ENCODE data around the gene HOXD10.
A peak's percentile ranks its signal among the peaks of the same experiment; 100 is the strongest.

HOXD10 gene

GRCh38 chr2:176115883-176116813 lies at the start of gene HOXD10:
TSS of gene HOXD10 (plus strand) at chr2:176116778. CDS start at chr2:176116834, 56 bp downstream.
- Histone ChIP-seq H3K4me3 (ENCODE audit: low read depth in 1 of 2, low read length in 2 of 2) (no peak within 1 kb of the TSS), H3K27me3 (ENCODE audit: low read depth, low read length) (peaks cover 93% of the 10 kb centered on the region), H3K9me3 (ENCODE audit: control insufficient read depth in 1 of 2, low read length in 2 of 2) (peaks cover 0 to 2% of the 10 kb centered on the region in 2 donors), H3K36me3 (ENCODE audit: control insufficient read depth in 1 of 2, insufficient read depth in 2 of 2, low read length in 2 of 2) (no peaks in the 10 kb centered on the region), H3K4me1 (ENCODE audit: control insufficient read depth in 1 of 2, insufficient read depth in 2 of 2, low read length in 2 of 2) (peaks cover 0 to 20% of the 10 kb centered on the region in 2 donors), H3K27ac (ENCODE audit: low read length) (no peak within 1 kb of the TSS)

DNA sequence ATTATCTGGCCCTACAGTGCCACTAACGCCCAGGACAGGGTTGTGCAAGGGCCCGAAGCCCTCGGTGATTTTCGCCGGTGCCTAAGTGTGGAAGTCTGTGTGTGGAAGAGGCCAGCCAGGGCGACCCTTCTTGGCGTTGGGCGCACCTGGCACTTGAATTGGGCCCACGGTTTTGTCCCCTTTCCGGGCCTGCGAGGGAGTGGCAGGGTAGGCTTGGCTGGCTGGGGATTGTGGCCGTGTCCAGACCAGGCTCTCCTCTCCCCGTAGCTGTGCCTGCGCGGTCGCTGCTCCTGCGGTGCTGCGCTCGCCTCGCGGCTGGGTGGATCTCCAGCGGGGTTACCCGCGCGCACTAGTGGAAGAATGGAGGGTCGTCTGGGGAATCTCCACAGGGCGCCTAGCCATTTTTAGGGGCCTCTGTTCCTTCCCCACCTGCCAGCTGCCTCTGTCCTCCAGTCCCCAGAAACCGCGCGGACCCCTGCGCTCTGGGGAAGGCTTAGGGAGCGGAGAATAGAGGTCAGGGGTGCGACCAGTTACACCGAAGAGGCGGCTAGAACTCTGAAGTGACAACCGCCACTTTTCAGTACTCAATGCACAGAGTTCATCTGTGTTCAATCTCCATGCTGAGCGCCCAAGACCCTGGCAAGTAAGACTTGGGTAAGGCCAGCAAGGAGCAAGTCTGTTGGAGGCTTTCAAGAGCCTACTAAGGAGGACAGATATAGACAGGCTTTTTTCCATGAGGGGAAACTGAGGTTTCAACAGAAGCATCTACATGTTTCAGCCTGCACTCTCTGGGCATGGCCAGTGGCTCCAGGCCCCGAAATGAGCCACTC lies 48.8 kb upstream of the HOXD10 start:
- H3K27ac ChIP-seq (ENCODE audit: low read length): no peak overlapping the region
- H3K4me3 ChIP-seq (ENCODE audit: low read depth in 1 of 2, low read length in 2 of 2): peak overlapping the region; percentile 48 to 57
- H3K4me1 ChIP-seq (ENCODE audit: control insufficient read depth in 1 of 2, insufficient read depth in 2 of 2, low read length in 2 of 2): peaks cover 0 to 30% of the 10 kb centered on the region in 2 donors
- H3K36me3 ChIP-seq (ENCODE audit: control insufficient read depth in 1 of 2, insufficient read depth in 2 of 2, low read length in 2 of 2): no peaks in the 10 kb centered on the region
- H3K27me3 ChIP-seq (ENCODE audit: low read depth, low read length): peaks cover 64% of the 10 kb centered on the region
- no peaks in the 10 kb centered on the region for H3K9me3 ChIP-seq (ENCODE audit: control insufficient read depth in 1 of 2, low read length in 2 of 2)

- Histone ChIP-seq H3K27ac (ENCODE audit: low read length) (no peak overlapping the region), H3K27me3 (ENCODE audit: low read depth, low read length) (peaks cover 70% of the 10 kb centered on the region), H3K9me3 (ENCODE audit: control insufficient read depth in 1 of 2, low read length in 2 of 2) (no peaks in the 10 kb centered on the region), H3K4me3 (ENCODE audit: low read depth in 1 of 2, low read length in 2 of 2) (peak overlapping the region in 1 of 2 donors; percentile 48), H3K4me1 (ENCODE audit: control insufficient read depth in 1 of 2, insufficient read depth in 2 of 2, low read length in 2 of 2) (peaks cover 0 to 35% of the 10 kb centered on the region in 2 donors), H3K36me3 (ENCODE audit: control insufficient read depth in 1 of 2, insufficient read depth in 2 of 2, low read length in 2 of 2) (no peaks in the 10 kb centered on the region)
These were observed 48.2 kb upstream of the HOXD10 start for GRCh38 chr2:176068419-176068832.

DNA sequence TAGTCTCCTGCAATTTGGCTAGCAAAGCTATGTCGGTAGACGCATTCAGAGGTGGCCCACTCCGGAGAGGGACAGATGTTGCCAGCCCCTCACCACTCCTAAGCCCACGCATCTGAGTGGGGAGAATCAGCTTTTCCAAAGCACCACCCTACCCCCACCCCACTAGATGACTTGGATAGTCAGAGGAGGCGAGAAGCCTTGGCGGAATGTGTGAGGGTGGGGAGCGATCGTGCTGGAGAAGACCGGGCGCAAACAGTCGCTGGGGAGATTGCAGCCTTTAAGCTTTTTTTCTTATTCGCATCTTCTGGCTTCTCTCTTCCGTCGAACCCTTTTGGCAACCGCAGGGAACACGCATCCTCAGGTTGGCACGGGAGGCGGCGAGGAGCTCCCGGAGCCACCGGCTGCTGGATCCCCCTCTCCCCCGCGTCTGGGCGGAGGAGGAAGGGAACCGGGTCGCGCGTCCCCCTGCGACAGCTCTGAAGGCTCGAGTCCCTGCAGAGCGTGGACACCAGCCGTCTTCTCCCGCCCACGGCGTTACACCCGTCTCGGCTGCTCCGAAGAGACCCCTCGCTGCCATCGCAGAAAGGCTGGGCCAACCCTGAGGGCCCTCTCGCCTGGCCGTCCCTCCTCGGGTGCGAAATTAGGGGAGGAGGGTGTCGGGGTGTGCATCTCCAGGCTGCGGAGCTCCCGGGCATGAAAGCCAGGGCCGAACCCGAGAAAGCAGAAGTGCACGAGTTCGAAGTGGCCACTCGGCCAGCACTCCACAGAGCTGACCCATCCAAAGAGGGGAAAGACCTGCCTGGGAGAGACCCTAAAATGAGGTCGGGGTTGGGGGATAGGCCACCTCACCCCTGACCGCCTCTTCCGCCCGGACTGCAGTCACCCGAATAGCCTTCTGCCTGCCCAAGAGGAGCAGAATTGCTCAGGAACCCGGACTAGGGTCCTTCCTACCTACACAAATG lies 45.0 kb upstream of the HOXD10 start:
- peaks cover 90% of the 10 kb centered on the region for H3K27me3 ChIP-seq (ENCODE audit: low read depth, low read length)

DNA sequence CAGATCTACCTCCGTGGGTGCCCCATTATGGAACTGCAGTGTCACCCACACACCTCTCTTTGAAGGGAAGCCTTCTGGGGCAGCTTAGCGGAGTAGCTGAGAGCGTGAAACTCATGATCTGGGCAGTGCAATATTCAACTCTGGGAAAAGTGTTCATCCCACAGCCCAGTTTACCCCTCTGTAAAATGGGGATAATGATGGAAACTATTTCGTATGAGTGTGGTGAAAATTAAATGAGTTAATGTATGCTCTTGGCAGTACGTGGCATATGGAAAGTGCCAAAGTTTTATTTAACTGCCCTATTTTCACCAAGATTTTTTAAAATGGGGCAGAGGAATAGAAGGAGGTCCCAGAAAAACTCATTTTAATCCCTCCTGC lies 44.3 kb upstream of the HOXD10 start:
- peaks cover 88% of the 10 kb centered on the region for H3K27me3 ChIP-seq (ENCODE audit: low read depth, low read length)
- no peak overlapping the region for H3K27ac ChIP-seq (ENCODE audit: low read length)
- H3K4me1 ChIP-seq (ENCODE audit: control insufficient read depth in 1 of 2, insufficient read depth in 2 of 2, low read length in 2 of 2): peaks cover 0 to 28% of the 10 kb centered on the region in 2 donors
- H3K4me3 ChIP-seq (ENCODE audit: low read depth in 1 of 2, low read length in 2 of 2): no peak overlapping the region
- H3K36me3 ChIP-seq (ENCODE audit: control insufficient read depth in 1 of 2, insufficient read depth in 2 of 2, low read length in 2 of 2): no peaks in the 10 kb centered on the region
- no peaks in the 10 kb centered on the region for H3K9me3 ChIP-seq (ENCODE audit: control insufficient read depth in 1 of 2, low read length in 2 of 2)

More for the DNA sequence above, 45.0 kb upstream of the HOXD10 start:
- peaks cover 0 to 35% of the 10 kb centered on the region in 2 donors for H3K4me1 ChIP-seq (ENCODE audit: control insufficient read depth in 1 of 2, insufficient read depth in 2 of 2, low read length in 2 of 2)
- no peaks in the 10 kb centered on the region for H3K36me3 ChIP-seq (ENCODE audit: control insufficient read depth in 1 of 2, insufficient read depth in 2 of 2, low read length in 2 of 2)
- no peaks in the 10 kb centered on the region for H3K9me3 ChIP-seq (ENCODE audit: control insufficient read depth in 1 of 2, low read length in 2 of 2)
- no peak overlapping the region for H3K27ac ChIP-seq (ENCODE audit: low read length)
- H3K4me3 ChIP-seq (ENCODE audit: low read depth in 1 of 2, low read length in 2 of 2): no peak overlapping the region

DNA sequence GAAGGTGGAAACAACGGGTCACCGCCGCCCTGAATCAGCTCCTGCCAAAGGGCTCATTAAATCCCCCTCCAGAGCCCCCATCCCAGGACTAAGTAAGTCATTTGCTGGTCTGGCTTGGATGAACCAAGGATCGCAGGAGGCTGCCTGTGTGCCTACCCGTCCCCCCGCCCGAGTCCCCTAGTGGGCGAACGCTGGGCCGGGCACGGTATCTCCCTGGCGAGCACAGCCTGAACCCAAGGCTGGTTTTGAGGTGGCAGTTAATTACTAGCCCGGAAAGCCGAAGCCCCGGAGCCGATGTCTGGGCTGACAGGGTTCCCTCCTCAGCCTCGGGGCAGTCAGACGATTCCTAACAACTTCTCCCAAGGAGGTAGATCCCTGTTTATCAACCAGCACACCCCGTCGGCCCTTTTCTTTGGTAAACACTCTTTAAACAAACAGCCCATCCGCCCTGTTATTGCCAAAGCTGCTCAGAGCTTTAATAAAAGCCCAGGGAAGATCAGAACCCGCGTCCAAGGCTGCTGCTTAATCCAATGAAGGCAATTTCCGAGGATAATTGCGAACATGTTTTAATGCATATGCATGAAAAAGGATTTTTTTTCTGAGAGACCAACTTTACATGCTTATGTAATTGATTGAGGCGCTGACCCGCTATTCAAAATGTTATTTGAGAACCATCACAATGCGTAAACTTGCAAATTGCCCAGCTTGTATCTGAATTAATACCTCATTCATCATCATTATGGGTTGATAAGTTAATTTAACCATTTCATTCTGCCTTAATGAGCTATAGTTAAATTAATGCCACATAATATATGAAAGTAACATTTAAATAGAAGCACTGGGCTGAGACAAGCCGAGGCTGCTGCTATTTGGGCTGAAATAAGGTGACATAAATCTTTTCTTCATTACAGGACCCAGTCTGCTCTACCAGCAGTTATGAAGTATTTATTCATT lies 43.4 kb upstream of the HOXD10 start:
- Histone ChIP-seq H3K36me3 (ENCODE audit: control insufficient read depth in 1 of 2, insufficient read depth in 2 of 2, low read length in 2 of 2) (no peaks in the 10 kb centered on the region), H3K27me3 (ENCODE audit: low read depth, low read length) (peaks cover 85% of the 10 kb centered on the region), H3K4me3 (ENCODE audit: low read depth in 1 of 2, low read length in 2 of 2) (no peak overlapping the region), H3K27ac (ENCODE audit: low read length) (no peak overlapping the region), H3K4me1 (ENCODE audit: control insufficient read depth in 1 of 2, insufficient read depth in 2 of 2, low read length in 2 of 2) (peaks cover 0 to 19% of the 10 kb centered on the region in 2 donors), H3K9me3 (ENCODE audit: control insufficient read depth in 1 of 2, low read length in 2 of 2) (no peaks in the 10 kb centered on the region)

DNA sequence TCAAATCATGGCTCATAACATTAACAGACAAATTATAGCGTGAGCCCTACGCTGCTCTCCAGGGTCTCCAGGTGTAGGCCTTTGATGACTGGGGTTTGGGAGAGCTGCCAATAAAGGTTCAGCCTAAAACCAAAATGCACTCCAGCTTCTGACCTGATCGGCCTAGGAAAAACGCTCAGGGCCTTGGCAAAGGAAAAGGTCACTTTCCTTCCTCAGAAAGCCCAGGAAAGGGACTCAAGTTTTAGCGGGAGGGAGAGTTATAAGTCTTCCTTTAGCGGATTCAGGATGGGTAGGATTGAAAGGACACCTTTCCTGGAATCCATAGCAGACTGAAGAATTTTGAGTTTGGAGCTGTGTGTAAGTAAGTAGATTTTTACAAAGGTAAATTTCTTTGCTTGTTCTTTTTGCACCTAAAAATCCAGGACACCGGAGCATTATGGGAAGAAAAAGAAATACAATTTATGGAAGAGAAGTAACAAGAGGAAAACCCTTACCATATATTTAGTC lies 41.6 kb upstream of the HOXD10 start:
- H3K4me1 ChIP-seq (ENCODE audit: control insufficient read depth in 1 of 2, insufficient read depth in 2 of 2, low read length in 2 of 2): peaks cover 3 to 24% of the 10 kb centered on the region in 2 donors
- H3K9me3 ChIP-seq (ENCODE audit: control insufficient read depth in 1 of 2, low read length in 2 of 2): peaks cover 0 to 5% of the 10 kb centered on the region in 2 donors
- H3K4me3 ChIP-seq (ENCODE audit: low read depth in 1 of 2, low read length in 2 of 2): no peak overlapping the region
- no peaks in the 10 kb centered on the region for H3K36me3 ChIP-seq (ENCODE audit: control insufficient read depth in 1 of 2, insufficient read depth in 2 of 2, low read length in 2 of 2)
- H3K27me3 ChIP-seq (ENCODE audit: low read depth, low read length): peaks cover 87% of the 10 kb centered on the region
- no peak overlapping the region for H3K27ac ChIP-seq (ENCODE audit: low read length)

DNA sequence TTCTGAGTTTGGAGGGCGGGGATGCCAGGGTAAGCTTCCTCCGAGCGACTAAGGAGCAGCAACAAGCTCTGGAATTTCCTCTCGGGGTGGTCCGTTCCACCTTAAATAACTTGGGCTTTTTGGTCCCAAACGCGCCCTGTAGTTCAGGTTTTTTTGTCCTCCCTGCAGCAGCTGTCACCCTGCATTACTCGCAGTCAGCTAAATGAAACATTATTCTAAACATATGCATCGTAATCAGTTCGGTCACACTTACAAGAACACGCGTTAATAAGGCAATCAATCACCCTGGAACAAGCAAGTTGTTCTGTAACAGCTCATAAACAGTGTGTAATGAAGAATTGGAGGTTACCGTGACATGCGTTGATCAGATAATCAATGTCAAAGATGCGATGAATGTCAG lies 41.1 kb upstream of the HOXD10 start:
- H3K4me3 ChIP-seq (ENCODE audit: low read depth in 1 of 2, low read length in 2 of 2): no peak overlapping the region
- no peak overlapping the region for H3K27ac ChIP-seq (ENCODE audit: low read length)
- peaks cover 3 to 26% of the 10 kb centered on the region in 2 donors for H3K4me1 ChIP-seq (ENCODE audit: control insufficient read depth in 1 of 2, insufficient read depth in 2 of 2, low read length in 2 of 2)
- H3K9me3 ChIP-seq (ENCODE audit: control insufficient read depth in 1 of 2, low read length in 2 of 2): peaks cover 0 to 5% of the 10 kb centered on the region in 2 donors
- H3K36me3 ChIP-seq (ENCODE audit: control insufficient read depth in 1 of 2, insufficient read depth in 2 of 2, low read length in 2 of 2): no peaks in the 10 kb centered on the region
- H3K27me3 ChIP-seq (ENCODE audit: low read depth, low read length): peaks cover 85% of the 10 kb centered on the region

- Histone ChIP-seq H3K27me3 (ENCODE audit: low read depth, low read length) (peaks cover 86% of the 10 kb centered on the region), H3K4me3 (ENCODE audit: low read depth in 1 of 2, low read length in 2 of 2) (no peak overlapping the region), H3K4me1 (ENCODE audit: control insufficient read depth in 1 of 2, insufficient read depth in 2 of 2, low read length in 2 of 2) (peaks cover 3 to 28% of the 10 kb centered on the region in 2 donors), H3K27ac (ENCODE audit: low read length) (no peak overlapping the region), H3K36me3 (ENCODE audit: control insufficient read depth in 1 of 2, insufficient read depth in 2 of 2, low read length in 2 of 2) (no peaks in the 10 kb centered on the region), H3K9me3 (ENCODE audit: control insufficient read depth in 1 of 2, low read length in 2 of 2) (peaks cover 0 to 5% of the 10 kb centered on the region in 2 donors)
These were observed 40.5 kb upstream of the HOXD10 start for GRCh38 chr2:176076063-176076462.

Measured in muscle layer of duodenum (tissue), 2 donors.